Measurements from ENCODE around the gene REXO4. TPM values are rescaled to one million over a fixed set of nuclear protein-coding genes. Genes with fewer than 3 reads are reported as not detected.
A peak's percentile ranks its signal among the peaks of the same experiment; 100 is the strongest.

REXO4 gene
- total RNA-seq, 1 donor from 2014 or later, result 17.9 TPM

DNA sequence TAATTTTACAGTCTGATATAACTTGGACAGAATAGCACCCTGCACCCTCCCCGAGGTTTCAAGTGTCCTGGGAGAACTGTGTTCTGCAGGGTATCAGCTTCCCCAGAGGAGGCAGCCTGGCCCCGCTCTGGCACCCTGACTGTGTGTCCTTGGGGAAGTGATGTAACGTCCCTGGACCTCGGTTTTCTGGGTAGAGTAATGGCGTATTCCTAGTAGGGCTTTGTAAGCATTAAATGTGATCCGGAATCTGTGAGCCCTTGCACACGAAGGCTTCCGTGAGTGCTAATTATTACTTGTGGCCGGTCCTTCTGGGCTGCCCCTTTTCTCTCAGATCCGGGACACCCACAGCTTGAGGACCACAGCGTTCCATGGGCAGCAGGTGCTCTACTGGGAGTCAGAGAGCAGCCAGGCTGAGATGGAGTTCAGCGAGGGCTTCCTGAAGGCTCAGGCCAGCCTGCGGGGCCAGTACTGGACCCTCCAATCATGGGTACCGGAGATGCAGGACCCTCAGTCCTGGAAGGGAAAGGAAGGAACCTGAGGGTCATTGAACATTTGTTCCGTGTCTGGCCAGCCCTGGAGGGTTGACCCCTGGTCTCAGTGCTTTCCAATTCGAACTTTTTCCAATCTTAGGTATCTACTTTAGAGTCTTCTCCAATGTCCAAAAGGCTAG, 41.0 kb upstream of the REXO4 start:
- peak overlapping the region; percentile 11 for H2AFZ ChIP-seq (replicated peaks)
- H3K4me1 ChIP-seq, result peaks cover 9% of the 10 kb centered on the region
- peaks cover 34% of the 10 kb centered on the region for H4K20me1 ChIP-seq (ENCODE audit: low read depth)
- peaks cover 14% of the 10 kb centered on the region for H3F3A ChIP-seq (ENCODE audit: low read depth)
- no peak overlapping the region for H3K27ac ChIP-seq
- TF ChIP-seq CTCF (IDR thresholded peaks at IDR 0.05) (no peak), EZH2 (IDR thresholded peaks at IDR 0.05) (no peak)
- peak overlapping the region; percentile 76 for H3K4me2 ChIP-seq
- H3K79me2 ChIP-seq (ENCODE audit: low read depth), result peaks cover 16% of the 10 kb centered on the region
- H3K27me3 ChIP-seq, result peaks cover 5% of the 10 kb centered on the region
- H3K9me3 Mint-ChIP-seq, result no peaks in the 10 kb centered on the region
- H3K36me3 ChIP-seq, result no peaks in the 10 kb centered on the region
- H3K4me3 Mint-ChIP-seq, result peak overlapping the region; percentile 87
- H3K27me3 Mint-ChIP-seq (ENCODE audit: insufficient read depth, low read depth), result peaks cover 1% of the 10 kb centered on the region
- peaks cover 28% of the 10 kb centered on the region for H3K4me1 Mint-ChIP-seq
- peak overlapping the region; percentile 69 for H3K4me3 ChIP-seq
- no peaks in the 10 kb centered on the region for H3K9me3 ChIP-seq (ENCODE audit: low read depth)
- H3K36me3 Mint-ChIP-seq, result no peaks in the 10 kb centered on the region
- DNase-seq (ENCODE audit: low spot score), result peak; percentile 36
- H3K9ac ChIP-seq, result no peak overlapping the region
- H3K27ac Mint-ChIP-seq, result no peak overlapping the region

DNA sequence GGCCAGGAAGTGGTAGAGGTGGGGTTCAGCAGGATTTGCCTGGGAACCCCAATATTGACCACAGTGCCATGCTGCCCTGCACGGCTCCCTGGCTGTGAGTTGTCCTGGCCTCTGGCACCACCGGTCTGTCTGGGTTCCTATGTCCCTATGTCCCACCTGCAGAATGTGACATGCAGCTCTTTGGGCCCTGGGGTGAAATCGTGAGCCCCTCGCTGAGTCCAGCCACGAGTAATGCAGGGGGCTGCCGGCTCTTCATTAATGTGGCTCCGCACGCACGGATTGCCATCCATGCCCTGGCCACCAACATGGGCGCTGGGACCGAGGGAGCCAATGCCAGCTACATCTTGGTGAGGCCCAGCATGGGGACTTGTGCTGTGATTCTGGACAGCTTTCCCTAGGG, 39.9 kb upstream of the REXO4 start:
- Mint-ChIP-seq H3K4me3 (no peak overlapping the region), H3K9me3 (no peaks in the 10 kb centered on the region), H3K36me3 (no peaks in the 10 kb centered on the region), H3K4me1 (peaks cover 20% of the 10 kb centered on the region), H3K27ac (no peak overlapping the region), H3K27me3 (ENCODE audit: insufficient read depth, low read depth) (no peaks in the 10 kb centered on the region)
- H3K79me2 ChIP-seq (ENCODE audit: low read depth), result peaks cover 16% of the 10 kb centered on the region
- H3K9ac ChIP-seq, result no peak overlapping the region
- H3K4me1 ChIP-seq, result peaks cover 9% of the 10 kb centered on the region
- H3K36me3 ChIP-seq, result no peaks in the 10 kb centered on the region
- H3K9me3 ChIP-seq (ENCODE audit: low read depth), result no peaks in the 10 kb centered on the region
- no peak overlapping the region for H3K27ac ChIP-seq
- peaks cover 14% of the 10 kb centered on the region for H3F3A ChIP-seq (ENCODE audit: low read depth)
- peaks cover 23% of the 10 kb centered on the region for H4K20me1 ChIP-seq (ENCODE audit: low read depth)
- H2AFZ ChIP-seq (replicated peaks), result no peak overlapping the region
- H3K4me3 ChIP-seq, result no peak overlapping the region
- DNase-seq (ENCODE audit: low spot score), result no peak
- no peak for TF ChIP-seq CTCF (IDR thresholded peaks at IDR 0.05)
- TF ChIP-seq EZH2 (IDR thresholded peaks at IDR 0.05), result no peak
- TF ChIP-seq EZH2phosphoT487 (IDR thresholded peaks at IDR 0.05), result no peak
- H3K4me2 ChIP-seq, result no peak overlapping the region
- peaks cover 5% of the 10 kb centered on the region for H3K27me3 ChIP-seq

DNA sequence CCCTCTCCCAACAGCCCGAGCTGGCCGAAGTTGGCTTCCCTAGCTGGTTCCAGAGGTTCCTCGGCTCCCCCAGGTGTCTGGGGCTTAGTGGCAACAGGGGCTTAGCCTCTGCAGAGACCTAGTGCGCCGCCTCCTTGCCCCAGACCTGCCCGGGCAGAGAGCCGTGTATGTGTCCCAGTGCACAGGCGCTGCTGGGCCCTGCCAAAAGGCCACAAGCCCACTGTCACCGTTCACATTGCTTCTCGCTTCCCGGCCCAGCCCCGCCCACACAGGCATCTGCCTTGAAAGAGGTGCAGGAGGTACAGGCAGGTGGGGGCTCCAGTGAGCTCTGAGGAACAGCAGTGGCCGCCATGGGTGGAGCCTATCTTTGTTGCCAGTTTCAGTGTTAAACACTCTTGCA, 39.4 kb upstream of the REXO4 start:
- DNase-seq (ENCODE audit: low spot score), result no peak
- peaks cover 9% of the 10 kb centered on the region for H3K4me1 ChIP-seq
- Mint-ChIP-seq H3K4me3 (no peak overlapping the region), H3K27me3 (ENCODE audit: insufficient read depth, low read depth) (no peaks in the 10 kb centered on the region), H3K27ac (no peak overlapping the region), H3K4me1 (peaks cover 17% of the 10 kb centered on the region), H3K36me3 (no peaks in the 10 kb centered on the region), H3K9me3 (no peaks in the 10 kb centered on the region)
- no peak overlapping the region for H3K9ac ChIP-seq
- H3K27ac ChIP-seq, result no peak overlapping the region
- H2AFZ ChIP-seq (replicated peaks), result no peak overlapping the region
- H3K4me3 ChIP-seq, result no peak overlapping the region
- H3F3A ChIP-seq (ENCODE audit: low read depth), result peaks cover 14% of the 10 kb centered on the region
- H3K79me2 ChIP-seq (ENCODE audit: low read depth), result peaks cover 13% of the 10 kb centered on the region
- H3K4me2 ChIP-seq, result no peak overlapping the region
- H4K20me1 ChIP-seq (ENCODE audit: low read depth), result peaks cover 18% of the 10 kb centered on the region
- H3K9me3 ChIP-seq (ENCODE audit: low read depth), result no peaks in the 10 kb centered on the region
- no peak for TF ChIP-seq EZH2phosphoT487 (IDR thresholded peaks at IDR 0.05)
- no peak for TF ChIP-seq EZH2 (IDR thresholded peaks at IDR 0.05)
- TF ChIP-seq CTCF (IDR thresholded peaks at IDR 0.05), result no peak
- H3K36me3 ChIP-seq, result no peaks in the 10 kb centered on the region
- H3K27me3 ChIP-seq, result peaks cover 5% of the 10 kb centered on the region

Measured in neural progenitor cell (in vitro differentiated cells).